Body of pancreas (tissue), 4 donors: ENCODE measurements around the gene BRAF. TPM values are rescaled to one million over a fixed set of nuclear protein-coding genes. Genes with fewer than 3 reads are reported as not detected.
"Not testable (repeated sequence)": the region's sequence is repeated elsewhere in the genome, so short reads cannot be mapped to it uniquely, and the experiment has no call there.

ENCODE experiments used
- ATAC-seq: fragments of 150-250 bp; one replicate; pipeline ENCODE4 v1.9.1; 2016
- DNase-seq, 4 donors: peaks; one replicate each; pipeline ENCODE4 v3.0.0-alpha.2; 2019
- H3K27ac ChIP-seq, 4 donors: fragments of 200-600 bp; sonication (generic); 1 replicate in 3 of 4; 2 replicates in 1 of 4; pipeline versions ENCODE4 v1.5.1 to v1.6.1; 2016 to 2019; ENCODE audit warnings: mild to moderate bottlenecking in 1 of 4, mixed read lengths in 1 of 4, moderate library complexity in 1 of 4
- H3K27me3 ChIP-seq, 2 donors: fragments of 200-600 bp; sonication (generic); one replicate each; pipeline ENCODE4 v1.6.0; 2016; ENCODE audit warnings: mild to moderate bottlenecking in 1 of 2
- H3K36me3 ChIP-seq, 2 donors: fragments of 200-600 bp; sonication (generic); replicated peaks in 1 of 2; 2 replicates each; pipeline ENCODE4 v1.5.1; 2016; ENCODE audit warnings: low read depth in 2 of 2; ENCODE audit not compliant: insufficient read depth in 1 of 2
- H3K4me1 ChIP-seq: fragments of 200-600 bp; sonication (generic); one replicate; pipeline ENCODE4 v1.6.0; 2016
- H3K4me3 ChIP-seq, 2 donors: fragments of 200-600 bp; sonication (generic); 1 replicate in 1 of 2; 2 replicates in 1 of 2; pipeline ENCODE4 v1.5.1; 2016 to 2019
- H3K9me3 ChIP-seq, 3 donors: fragments of 200-600 bp; sonication (generic); 1 replicate in 2 of 3; 2 replicates in 1 of 3; pipeline ENCODE4 v1.5.1; 2016
- CTCF ChIP-seq, 7 experiments: fragments of 450-650 bp in 4 of 7; fragments of 200-600 bp in 3 of 7; sonication (generic) in 3 of 7; IDR thresholded peaks; one replicate each; pipeline ENCODE4 v1.5.1; 2016 to 2019; ENCODE audit warnings: antibody characterized with exemption in 7 of 7
- POLR2A ChIP-seq, 3 donors: fragments of 450-650 bp; IDR thresholded peaks; one replicate each; pipeline ENCODE4 v1.6.1; 2016; ENCODE audit warnings: antibody characterized with exemption in 3 of 3, mild to moderate bottlenecking in 2 of 3
- WGBS, 2 donors: methylation state at CpG; one replicate each; pipeline ENCODE4 v1.1.5; 2017; 5-methylcytosine and 5-hydroxymethylcytosine counted together
- intact Hi-C: fragments of 100-400 bp; cut with DNase I; formaldehyde crosslinking; loops from one replicate; pipeline ENCODE4 v1.15.1; 2023
- total RNA-seq, 2 donors: library from RNA; depleted of rRNA; stranded (reverse); fragments of >200 nt; gene quantifications; one replicate each; pipeline ENCODE4 v1.1.0, GENCODE V29; 2016

BRAF gene
- total RNA-seq, 2 donors from 2014 or later: 41.9 to 51.1 TPM

- ATAC-seq (no peak), DNase-seq (no peak)
- Histone ChIP-seq H3K4me3 (no peak overlapping the region), H3K4me1 (peaks cover 44% of the 10 kb centered on the region), H3K27me3 (no peaks in the 10 kb centered on the region), H3K36me3 (no peaks in the 10 kb centered on the region), H3K27ac (no peak overlapping the region), H3K9me3 (no peaks in the 10 kb centered on the region)
- 90 to 100% methylated on average over 1 of the region's 1 CpG for WGBS, 2 donors
- no peak for TF ChIP-seq POLR2A (IDR thresholded peaks at IDR 0.05)
- TF ChIP-seq CTCF (IDR thresholded peaks at IDR 0.05): no peak
- intact Hi-C loops: no loop called here
Observed at GRCh38 chr7:140917258-140917657, 7.5 kb downstream of the BRAF start.

DNA sequence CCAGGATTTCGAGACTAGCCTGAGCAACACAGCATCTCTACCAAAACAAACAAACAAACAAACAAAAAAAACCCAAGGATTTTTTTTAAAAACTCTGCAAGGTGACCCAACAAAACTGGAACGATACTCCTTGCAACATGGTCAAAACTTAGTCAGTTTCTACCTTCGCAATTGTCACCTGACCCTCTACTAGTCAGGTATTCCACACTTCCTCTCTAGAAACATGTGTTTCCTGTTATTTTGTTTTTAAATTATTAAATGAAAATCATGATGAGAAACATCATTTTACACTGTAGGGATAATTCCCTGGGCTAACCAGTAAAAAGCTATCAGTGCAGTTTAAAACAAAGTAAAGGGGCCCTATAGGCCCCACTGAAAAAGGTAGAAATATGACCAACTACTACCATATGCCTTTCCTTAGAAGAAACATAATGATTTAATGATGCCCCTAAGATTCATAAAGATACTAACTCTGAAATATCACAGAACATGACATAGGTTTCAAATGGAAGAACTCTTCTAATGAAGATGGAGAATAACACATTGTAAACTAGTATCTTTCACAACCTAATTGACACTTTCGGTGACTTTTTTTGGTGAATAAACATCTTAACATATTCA is 8.7 kb downstream of the BRAF start:
- no peaks in the 10 kb centered on the region for H3K9me3 ChIP-seq
- TF ChIP-seq CTCF (IDR thresholded peaks at IDR 0.05): no peak
- no peak for TF ChIP-seq POLR2A (IDR thresholded peaks at IDR 0.05)
- DNase-seq (no peak), ATAC-seq (no peak)
- H3K27ac ChIP-seq: no peak overlapping the region
- 85 to 92% methylated on average over 4 of the region's 4 CpGs for WGBS, 2 donors
- intact Hi-C loops: no loop called here
- H3K36me3 ChIP-seq: no peaks in the 10 kb centered on the region
- H3K4me1 ChIP-seq: peaks cover 41% of the 10 kb centered on the region
- H3K4me3 ChIP-seq: no peak overlapping the region
- no peaks in the 10 kb centered on the region for H3K27me3 ChIP-seq

DNA sequence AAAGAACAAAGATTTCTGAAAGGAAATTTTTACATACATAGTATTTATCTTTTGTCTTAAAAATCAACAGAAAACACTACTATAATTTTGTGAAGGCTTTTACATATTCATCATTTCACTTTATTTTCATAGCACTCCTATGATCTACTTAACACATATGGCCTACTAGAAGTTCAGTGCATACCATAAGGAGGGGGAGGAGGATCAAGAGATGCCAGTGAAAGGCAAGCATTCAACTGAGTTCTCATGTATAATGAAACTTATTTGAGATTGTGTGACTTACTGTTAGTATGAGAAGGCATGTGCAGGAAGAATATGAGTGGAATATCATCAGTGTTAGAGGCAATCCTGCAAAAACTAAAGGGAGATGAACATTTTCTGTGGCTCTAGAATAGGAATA is 10.6 kb downstream of the BRAF start:
- Histone ChIP-seq H3K9me3 (no peaks in the 10 kb centered on the region), H3K27me3 (no peaks in the 10 kb centered on the region), H3K4me1 (peaks cover 33% of the 10 kb centered on the region), H3K4me3 (no peak overlapping the region), H3K36me3 (no peaks in the 10 kb centered on the region), H3K27ac (no peak overlapping the region)
- no peak for DNase-seq
- ATAC-seq: no peak
- TF ChIP-seq CTCF (IDR thresholded peaks at IDR 0.05): no peak
- TF ChIP-seq POLR2A (IDR thresholded peaks at IDR 0.05): no peak
- intact Hi-C loops: no loop called here

- H3K9me3 ChIP-seq, H3K27ac ChIP-seq, H3K27me3 ChIP-seq, H3K36me3 ChIP-seq, ATAC-seq, H3K4me3 ChIP-seq, intact Hi-C loops: not testable (repeated sequence)
- peak in 1 of 4 donors; percentile 30 for DNase-seq
- WGBS, 2 donors: 83 to 88% methylated on average over 4 to 5 of the region's 5 CpGs
- H3K4me1 ChIP-seq: peaks cover 33% of the 10 kb centered on the region
Observed at GRCh38 chr7:140913596-140913928, 11.2 kb downstream of the BRAF start.

DNA sequence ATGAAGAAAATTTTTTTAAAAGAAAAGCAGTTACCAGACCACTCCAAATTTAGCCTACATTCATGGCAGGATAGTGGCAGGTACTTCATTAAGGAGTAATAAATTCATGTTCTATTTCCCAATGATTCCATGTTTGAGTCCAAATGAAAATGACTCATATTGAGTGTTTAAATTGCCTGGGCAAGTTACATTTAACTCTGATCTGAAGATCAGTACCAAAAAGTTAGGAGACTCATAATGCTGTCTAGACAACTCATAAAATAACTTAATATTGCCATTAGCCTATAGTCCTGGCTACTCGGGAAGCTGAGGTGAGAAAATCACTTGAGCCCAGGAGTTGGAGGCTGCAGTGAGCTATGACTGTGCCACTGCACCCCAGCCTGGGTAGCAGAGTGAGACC is 13.0 kb downstream of the BRAF start:
- ATAC-seq: no peak
- intact Hi-C loops: no loop called here

More for the DNA sequence above, 13.0 kb downstream of the BRAF start:
- Histone ChIP-seq H3K4me1 (peaks cover 28% of the 10 kb centered on the region), H3K9me3 (no peaks in the 10 kb centered on the region), H3K27me3 (no peaks in the 10 kb centered on the region), H3K27ac (no peak overlapping the region), H3K36me3 (no peaks in the 10 kb centered on the region), H3K4me3 (no peak overlapping the region)
- DNase-seq: no peak
- WGBS, 2 donors: 74 to 86% methylated on average over 1 of the region's 1 CpG
- TF ChIP-seq CTCF (IDR thresholded peaks at IDR 0.05) (no peak), POLR2A (IDR thresholded peaks at IDR 0.05) (no peak)
